ENCODE data around the gene TMLHE. TPM values are rescaled to one million over a fixed set of nuclear protein-coding genes. Genes with fewer than 3 reads are reported as not detected.
"Not testable (repeated sequence)": the region's sequence is repeated elsewhere in the genome, so short reads cannot be mapped to it uniquely, and the experiment has no call there.

The TMLHE gene
- total and polyA plus RNA-seq, 4 experiments from 2014 or later, result 12.8 to 15.7 (median 15.3) TPM

- Histone ChIP-seq H3K27me3 (ENCODE audit: insufficient read depth, low read length) (no peaks in the 10 kb centered on the region), H3K4me1 (ENCODE audit: insufficient read depth, low read length) (peaks cover 12% of the 10 kb centered on the region), H3K27ac (ENCODE audit: low read depth, low read length) (peak overlapping the region; percentile 24), H3K4me3 (ENCODE audit: low read length in 2 of 2) (no peak overlapping the region), H3K9me3 (ENCODE audit: control insufficient read depth in 1 of 2, low read length in 2 of 2) (no peaks in the 10 kb centered on the region), H3K36me3 (ENCODE audit: insufficient read depth, low read length) (no peaks in the 10 kb centered on the region)
- peak; percentile 24 to 43 (median 28) for DNase-seq
- H3K4me3 Mint-ChIP-seq, result peak overlapping the region; percentile 63 to 83 (median 75)
- H3K9me3 Mint-ChIP-seq, result peaks cover 0 to 33% (median 23%) of the 10 kb centered on the region in 8 donors
- CTCF ChIA-PET (ENCODE audit: partially characterized antibody), result no interaction called here
- peak overlapping the region; percentile 53 to 93 (median 88) for H3K27ac Mint-ChIP-seq
- intact Hi-C loops (cut with micrococcal nuclease), result no loop called here
- H3K36me3 Mint-ChIP-seq, result peaks cover 2 to 3% of the 10 kb centered on the region in 2 donors
- H3K4me1 Mint-ChIP-seq, result peaks cover 6 to 15% (median 10%) of the 10 kb centered on the region in 4 donors
- no peaks in the 10 kb centered on the region for H3K27me3 Mint-ChIP-seq
- POLR2A ChIA-PET (ENCODE audit: partially characterized antibody), result interaction anchor here (1.4 to 1.6 kb wide), 2 partner anchors 14 to 20 kb away, joined by 4 to 8 read pairs; partner anchors contain the start of genes SPRY3 and TMLHE
Measured at GRCh38 chrX:155632431-155633100, 19.8 kb upstream of the TMLHE start.

GRCh38 chrX:155620110-155620509 lies 7.4 kb upstream of the TMLHE start:
- H3K36me3 ChIP-seq (ENCODE audit: insufficient read depth, low read length); H3K9me3 Mint-ChIP-seq; H3K9me3 ChIP-seq (ENCODE audit: control insufficient read depth in 1 of 2, low read length in 2 of 2); CTCF ChIA-PET (ENCODE audit: partially characterized antibody); POLR2A ChIA-PET (ENCODE audit: partially characterized antibody); H3K27ac ChIP-seq (ENCODE audit: low read depth, low read length); H3K36me3 Mint-ChIP-seq; H3K27ac Mint-ChIP-seq; H3K27me3 Mint-ChIP-seq; H3K4me1 Mint-ChIP-seq; H3K4me3 Mint-ChIP-seq; H3K27me3 ChIP-seq (ENCODE audit: insufficient read depth, low read length); DNase-seq; intact Hi-C loops (cut with micrococcal nuclease); H3K4me1 ChIP-seq (ENCODE audit: insufficient read depth, low read length); H3K4me3 ChIP-seq (ENCODE audit: low read length in 2 of 2): not testable (repeated sequence)

- Mint-ChIP-seq H3K36me3 (peaks cover 0 to 9% of the 10 kb centered on the region in 2 donors), H3K4me3 (no peak overlapping the region), H3K9me3 (peaks cover 0 to 3% (median 0%) of the 10 kb centered on the region in 8 donors), H3K4me1 (peaks cover 5 to 25% (median 13%) of the 10 kb centered on the region in 4 donors), H3K27me3 (peaks cover 0 to 1% of the 10 kb centered on the region in 2 donors), H3K27ac (no peak overlapping the region)
- Histone ChIP-seq H3K27ac (ENCODE audit: low read depth, low read length) (no peak overlapping the region), H3K9me3 (ENCODE audit: control insufficient read depth in 1 of 2, low read length in 2 of 2) (no peaks in the 10 kb centered on the region), H3K4me3 (ENCODE audit: low read length in 2 of 2) (no peak overlapping the region), H3K4me1 (ENCODE audit: insufficient read depth, low read length) (peaks cover 14% of the 10 kb centered on the region), H3K36me3 (ENCODE audit: insufficient read depth, low read length) (no peaks in the 10 kb centered on the region), H3K27me3 (ENCODE audit: insufficient read depth, low read length) (no peaks in the 10 kb centered on the region)
- CTCF ChIA-PET (ENCODE audit: partially characterized antibody), result interaction anchor here (0.7 kb wide), 1 partner anchor 17 kb away, joined by 3 read pairs; no protein-coding TSS in a partner anchor
- POLR2A ChIA-PET (ENCODE audit: partially characterized antibody), result no interaction called here
- intact Hi-C loops (cut with micrococcal nuclease), result no loop called here
- no peak for DNase-seq
Measured at GRCh38 chrX:155615938-155616337, 3.2 kb upstream of the TMLHE start.

- POLR2A ChIA-PET (ENCODE audit: partially characterized antibody), result interaction anchor here (2.0 kb wide), 1 partner anchor 18 kb away, joined by 8 read pairs; no protein-coding TSS in a partner anchor
Measured at GRCh38 chrX:155613927-155614559, 1.3 kb upstream of the TMLHE start.

GRCh38 chrX:155611302-155611701 lies 1.4 kb downstream of the TMLHE start:
- Mint-ChIP-seq H3K4me1 (peaks cover 9 to 52% (median 35%) of the 10 kb centered on the region in 4 donors), H3K27me3 (no peaks in the 10 kb centered on the region), H3K27ac (peak overlapping the region in 6 of 7 donors; percentile 63 to 97 (median 93)), H3K9me3 (peaks cover 0 to 11% (median 9%) of the 10 kb centered on the region in 8 donors), H3K36me3 (peaks cover 6 to 19% of the 10 kb centered on the region in 2 donors), H3K4me3 (peak overlapping the region; percentile 26 to 97 (median 88))
- H3K9me3 ChIP-seq (ENCODE audit: control insufficient read depth in 1 of 2, low read length in 2 of 2), result no peaks in the 10 kb centered on the region
- H3K4me3 ChIP-seq (ENCODE audit: low read length in 2 of 2), result no peak overlapping the region
- no peak for DNase-seq
- H3K4me1 ChIP-seq (ENCODE audit: insufficient read depth, low read length), result peaks cover 16% of the 10 kb centered on the region
- ChIA-PET CTCF (ENCODE audit: partially characterized antibody) (no interaction called here), POLR2A (ENCODE audit: partially characterized antibody) (interaction anchor here (1.2 kb wide), 1 partner anchor 347 kb away, joined by 3 read pairs; no protein-coding TSS in a partner anchor)
- H3K27me3 ChIP-seq (ENCODE audit: insufficient read depth, low read length), result no peaks in the 10 kb centered on the region
- no peak overlapping the region for H3K27ac ChIP-seq (ENCODE audit: low read depth, low read length)
- H3K36me3 ChIP-seq (ENCODE audit: insufficient read depth, low read length), result no peaks in the 10 kb centered on the region
- intact Hi-C loops (cut with micrococcal nuclease), result no loop called here

More at GRCh38 chrX:155613927-155614559, 1.3 kb upstream of the TMLHE start:
- peaks cover 16% of the 10 kb centered on the region for H3K4me1 ChIP-seq (ENCODE audit: insufficient read depth, low read length)
- H3K4me3 ChIP-seq (ENCODE audit: low read length in 2 of 2), result no peak overlapping the region
- CTCF ChIA-PET (ENCODE audit: partially characterized antibody), result no interaction called here
- no peaks in the 10 kb centered on the region for H3K9me3 ChIP-seq (ENCODE audit: control insufficient read depth in 1 of 2, low read length in 2 of 2)
- intact Hi-C loops (cut with micrococcal nuclease), result no loop called here
- H3K27me3 Mint-ChIP-seq, result peaks cover 0 to 1% of the 10 kb centered on the region in 2 donors
- peaks cover 6 to 40% (median 21%) of the 10 kb centered on the region in 4 donors for H3K4me1 Mint-ChIP-seq
- no peaks in the 10 kb centered on the region for H3K27me3 ChIP-seq (ENCODE audit: insufficient read depth, low read length)
- H3K27ac ChIP-seq (ENCODE audit: low read depth, low read length), result no peak overlapping the region
- H3K9me3 Mint-ChIP-seq, result peaks cover 0 to 3% (median 0%) of the 10 kb centered on the region in 8 donors
- peaks cover 0 to 9% of the 10 kb centered on the region in 2 donors for H3K36me3 Mint-ChIP-seq
- DNase-seq, result no peak
- peak overlapping the region in 1 of 8 donors; percentile 78 for H3K4me3 Mint-ChIP-seq
- H3K27ac Mint-ChIP-seq, result no peak overlapping the region
- H3K36me3 ChIP-seq (ENCODE audit: insufficient read depth, low read length), result no peaks in the 10 kb centered on the region

GRCh38 chrX:155592981-155593380 lies 19.8 kb downstream of the TMLHE start:
- intact Hi-C loops (cut with micrococcal nuclease), result no loop called here
- H3K27ac ChIP-seq (ENCODE audit: low read depth, low read length), result no peak overlapping the region
- H3K27me3 ChIP-seq (ENCODE audit: insufficient read depth, low read length), result no peaks in the 10 kb centered on the region
- no peaks in the 10 kb centered on the region for H3K36me3 ChIP-seq (ENCODE audit: insufficient read depth, low read length)
- H3K27me3 Mint-ChIP-seq, result no peaks in the 10 kb centered on the region
- peaks cover 0 to 2% (median 0%) of the 10 kb centered on the region in 4 donors for H3K4me1 Mint-ChIP-seq
- H3K9me3 ChIP-seq (ENCODE audit: control insufficient read depth in 1 of 2, low read length in 2 of 2), result no peaks in the 10 kb centered on the region
- POLR2A ChIA-PET (ENCODE audit: partially characterized antibody), result no interaction called here
- peaks cover 0 to 58% (median 29%) of the 10 kb centered on the region in 8 donors for H3K9me3 Mint-ChIP-seq
- no peak overlapping the region for H3K4me3 Mint-ChIP-seq
- no peaks in the 10 kb centered on the region for H3K4me1 ChIP-seq (ENCODE audit: insufficient read depth, low read length)
- H3K4me3 ChIP-seq (ENCODE audit: low read length in 2 of 2), result no peak overlapping the region
- DNase-seq, result no peak
- CTCF ChIA-PET (ENCODE audit: partially characterized antibody), result no interaction called here
- no peak overlapping the region for H3K27ac Mint-ChIP-seq
- peaks cover 26 to 40% of the 10 kb centered on the region in 2 donors for H3K36me3 Mint-ChIP-seq

GRCh38 chrX:155592331-155592730 lies 20.4 kb downstream of the TMLHE start:
- intact Hi-C loops (cut with micrococcal nuclease), result no loop called here
- Mint-ChIP-seq H3K4me1 (peaks cover 0 to 2% (median 0%) of the 10 kb centered on the region in 4 donors), H3K36me3 (peaks cover 25 to 42% of the 10 kb centered on the region in 2 donors), H3K9me3 (peaks cover 0 to 62% (median 31%) of the 10 kb centered on the region in 8 donors), H3K27ac (peak overlapping the region in 1 of 7 donors; percentile 57), H3K27me3 (no peaks in the 10 kb centered on the region), H3K4me3 (no peak overlapping the region)
- Histone ChIP-seq H3K36me3 (ENCODE audit: insufficient read depth, low read length) (no peaks in the 10 kb centered on the region), H3K27me3 (ENCODE audit: insufficient read depth, low read length) (no peaks in the 10 kb centered on the region), H3K27ac (ENCODE audit: low read depth, low read length) (no peak overlapping the region), H3K4me3 (ENCODE audit: low read length in 2 of 2) (no peak overlapping the region), H3K4me1 (ENCODE audit: insufficient read depth, low read length) (no peaks in the 10 kb centered on the region), H3K9me3 (ENCODE audit: control insufficient read depth in 1 of 2, low read length in 2 of 2) (no peaks in the 10 kb centered on the region)
- CTCF ChIA-PET (ENCODE audit: partially characterized antibody), result no interaction called here
- POLR2A ChIA-PET (ENCODE audit: partially characterized antibody), result no interaction called here
- no peak for DNase-seq

Measured in CD4-positive, alpha-beta memory T cell (primary cell).